Activated CD4-positive, alpha-beta T cell treated with anti-CD3 and anti-CD28 coated beads, Interleukin-2, amount 10 ng/mL, durations not matched to agents 7 days and 5 days (primary cell): ENCODE measurements around the gene MRPS27. TPM values are rescaled to one million over a fixed set of nuclear protein-coding genes. Genes with fewer than 3 reads are reported as not detected.

ENCODE experiments used
- CTCF ChIA-PET: fragments of 350-600 bp; sonication (Branson Sonifier 250); formaldehyde crosslinking; loops from one replicate; lab custom pipeline; 2021; ENCODE audit warnings: antibody characterized with exemption; lab: Charles Lee
- POLR2A ChIA-PET: fragments of 350-600 bp; sonication (Branson Sonifier 250); formaldehyde crosslinking; loops from one replicate; lab custom pipeline; 2021; ENCODE audit warnings: antibody characterized with exemption; lab: Charles Lee
- DNase-seq: peaks from one replicate; pipeline ENCODE4 v3.0.0-alpha.2; 2020
- H3K27ac Mint-ChIP-seq: one replicate; pipeline ENCODE4 v1.8.0; 2021; ENCODE audit warnings: mild to moderate bottlenecking, moderate library complexity, mixed read lengths
- H3K27me3 Mint-ChIP-seq: one replicate; pipeline ENCODE4 v1.8.0; 2021; ENCODE audit warnings: mixed read lengths
- H3K36me3 Mint-ChIP-seq: one replicate; pipeline ENCODE4 v1.8.0; 2021; ENCODE audit warnings: low read depth, mixed read lengths
- H3K4me1 Mint-ChIP-seq: one replicate; pipeline ENCODE4 v1.8.0; 2021; ENCODE audit warnings: mixed read lengths
- H3K4me3 Mint-ChIP-seq: one replicate; pipeline ENCODE4 v1.8.0; 2021; ENCODE audit warnings: mild to moderate bottlenecking, moderate library complexity, mixed read lengths
- H3K9me3 Mint-ChIP-seq: one replicate; pipeline ENCODE4 v1.8.0; 2021; ENCODE audit warnings: mixed read lengths
- total RNA-seq, 2 experiments: library from RNA; stranded (reverse); gene quantifications; one replicate each; pipeline ENCODE4 v1.2.3, GENCODE V29; 2021

MRPS27 gene
- total RNA-seq, 2 experiments from 2014 or later, result 49.2 to 63.4 TPM

GRCh38 chr5:72268260-72268659, 51.8 kb downstream of the MRPS27 start:
- Mint-ChIP-seq H3K4me1 (no peaks in the 10 kb centered on the region), H3K27ac (no peak overlapping the region), H3K27me3 (no peaks in the 10 kb centered on the region), H3K9me3 (no peaks in the 10 kb centered on the region), H3K36me3 (peaks cover 2% of the 10 kb centered on the region), H3K4me3 (no peak overlapping the region)
- CTCF ChIA-PET, result interaction anchor here (0.6 to 1.4 kb wide), 2 partner anchors 134 to 434 kb away, joined by 3 to 5 read pairs; no protein-coding TSS in a partner anchor
- POLR2A ChIA-PET, result no interaction called here
- DNase-seq, result no peak

GRCh38 chr5:72267685-72268084, 52.4 kb downstream of the MRPS27 start:
- no peaks in the 10 kb centered on the region for H3K4me1 Mint-ChIP-seq
- CTCF ChIA-PET, result interaction anchor here (1.4 kb wide), 1 partner anchor 133 kb away, joined by 3 read pairs; no protein-coding TSS in a partner anchor
- DNase-seq, result no peak
- H3K27me3 Mint-ChIP-seq, result no peaks in the 10 kb centered on the region
- H3K27ac Mint-ChIP-seq, result no peak overlapping the region
- POLR2A ChIA-PET, result no interaction called here
- H3K4me3 Mint-ChIP-seq, result no peak overlapping the region
- H3K36me3 Mint-ChIP-seq, result peaks cover 2% of the 10 kb centered on the region
- H3K9me3 Mint-ChIP-seq, result no peaks in the 10 kb centered on the region

GRCh38 chr5:72266862-72267261, 53.2 kb downstream of the MRPS27 start:
- H3K9me3 Mint-ChIP-seq, result no peaks in the 10 kb centered on the region
- H3K27ac Mint-ChIP-seq, result no peak overlapping the region
- H3K4me3 Mint-ChIP-seq, result no peak overlapping the region
- H3K4me1 Mint-ChIP-seq, result no peaks in the 10 kb centered on the region
- CTCF ChIA-PET, result no interaction called here
- H3K36me3 Mint-ChIP-seq, result peaks cover 2% of the 10 kb centered on the region
- H3K27me3 Mint-ChIP-seq, result no peaks in the 10 kb centered on the region
- no peak for DNase-seq
- POLR2A ChIA-PET, result no interaction called here

GRCh38 chr5:72265032-72265877, 54.8 kb downstream of the MRPS27 start:
- no peaks in the 10 kb centered on the region for H3K4me1 Mint-ChIP-seq
- H3K27ac Mint-ChIP-seq, result no peak overlapping the region
- H3K27me3 Mint-ChIP-seq, result no peaks in the 10 kb centered on the region
- DNase-seq, result no peak
- no peaks in the 10 kb centered on the region for H3K9me3 Mint-ChIP-seq
- CTCF ChIA-PET, result no interaction called here
- H3K36me3 Mint-ChIP-seq, result peaks cover 2% of the 10 kb centered on the region
- no peak overlapping the region for H3K4me3 Mint-ChIP-seq
- POLR2A ChIA-PET, result no interaction called here

GRCh38 chr5:72256536-72256935, 63.5 kb downstream of the MRPS27 start:
- H3K4me1 Mint-ChIP-seq, result peaks cover 8% of the 10 kb centered on the region
- H3K27me3 Mint-ChIP-seq, result no peaks in the 10 kb centered on the region
- POLR2A ChIA-PET, result no interaction called here
- H3K27ac Mint-ChIP-seq, result no peak overlapping the region
- H3K9me3 Mint-ChIP-seq, result no peaks in the 10 kb centered on the region
- H3K36me3 Mint-ChIP-seq, result peaks cover 11% of the 10 kb centered on the region
- H3K4me3 Mint-ChIP-seq, result no peak overlapping the region
- CTCF ChIA-PET, result no interaction called here
- DNase-seq, result no peak

GRCh38 chr5:72255670-72256069, 64.4 kb downstream of the MRPS27 start:
- no peak overlapping the region for H3K4me3 Mint-ChIP-seq

GRCh38 chr5:72255237-72255636, 64.8 kb downstream of the MRPS27 start:
- H3K27ac Mint-ChIP-seq, result no peak overlapping the region
- H3K9me3 Mint-ChIP-seq, result no peaks in the 10 kb centered on the region
- peaks cover 11% of the 10 kb centered on the region for H3K36me3 Mint-ChIP-seq
- POLR2A ChIA-PET, result no interaction called here
- peaks cover 8% of the 10 kb centered on the region for H3K4me1 Mint-ChIP-seq
- H3K27me3 Mint-ChIP-seq, result no peaks in the 10 kb centered on the region
- DNase-seq, result no peak
- no peak overlapping the region for H3K4me3 Mint-ChIP-seq
- CTCF ChIA-PET, result no interaction called here

More at GRCh38 chr5:72255670-72256069, 64.4 kb downstream of the MRPS27 start:
- Mint-ChIP-seq H3K4me1 (peaks cover 8% of the 10 kb centered on the region), H3K36me3 (peaks cover 11% of the 10 kb centered on the region), H3K9me3 (no peaks in the 10 kb centered on the region), H3K27ac (no peak overlapping the region), H3K27me3 (no peaks in the 10 kb centered on the region)
- POLR2A ChIA-PET, result no interaction called here
- CTCF ChIA-PET, result no interaction called here
- DNase-seq, result no peak

- POLR2A ChIA-PET, result no interaction called here
- Mint-ChIP-seq H3K27me3 (no peaks in the 10 kb centered on the region), H3K4me1 (peaks cover 8% of the 10 kb centered on the region), H3K4me3 (no peak overlapping the region), H3K36me3 (peaks cover 11% of the 10 kb centered on the region), H3K9me3 (no peaks in the 10 kb centered on the region), H3K27ac (no peak overlapping the region)
- no peak for DNase-seq
- CTCF ChIA-PET, result no interaction called here
These were observed 67.4 kb downstream of the MRPS27 start for GRCh38 chr5:72252574-72253155.

GRCh38 chr5:72252008-72252407, 68.0 kb downstream of the MRPS27 start:
- Mint-ChIP-seq H3K27me3 (no peaks in the 10 kb centered on the region), H3K27ac (no peak overlapping the region), H3K36me3 (peaks cover 5% of the 10 kb centered on the region), H3K9me3 (no peaks in the 10 kb centered on the region), H3K4me1 (peaks cover 8% of the 10 kb centered on the region), H3K4me3 (no peak overlapping the region)
- no peak for DNase-seq
- CTCF ChIA-PET, result no interaction called here
- POLR2A ChIA-PET, result no interaction called here

GRCh38 chr5:72251386-72251785, 68.7 kb downstream of the MRPS27 start:
- Mint-ChIP-seq H3K9me3 (no peaks in the 10 kb centered on the region), H3K36me3 (peaks cover 5% of the 10 kb centered on the region), H3K27ac (no peak overlapping the region), H3K4me1 (peaks cover 4% of the 10 kb centered on the region), H3K27me3 (no peaks in the 10 kb centered on the region), H3K4me3 (no peak overlapping the region)
- ChIA-PET CTCF (no interaction called here), POLR2A (no interaction called here)
- DNase-seq, result no peak

- DNase-seq, result no peak
- Mint-ChIP-seq H3K36me3 (peaks cover 5% of the 10 kb centered on the region), H3K27me3 (no peaks in the 10 kb centered on the region), H3K9me3 (no peaks in the 10 kb centered on the region), H3K27ac (no peak overlapping the region), H3K4me1 (peaks cover 23% of the 10 kb centered on the region), H3K4me3 (no peak overlapping the region)
- ChIA-PET CTCF (interaction anchor here (1.1 to 1.2 kb wide), 2 partner anchors 9 to 36 kb away, joined by 3 to 4 read pairs; no protein-coding TSS in a partner anchor), POLR2A (no interaction called here)
These were observed 71.5 kb downstream of the MRPS27 start for GRCh38 chr5:72248410-72248981.

- no peak overlapping the region for H3K4me3 Mint-ChIP-seq
- CTCF ChIA-PET, result no interaction called here
- POLR2A ChIA-PET, result no interaction called here
- no peak for DNase-seq
- H3K9me3 Mint-ChIP-seq, result no peaks in the 10 kb centered on the region
- H3K27me3 Mint-ChIP-seq, result no peaks in the 10 kb centered on the region
- no peak overlapping the region for H3K27ac Mint-ChIP-seq
- no peaks in the 10 kb centered on the region for H3K36me3 Mint-ChIP-seq
- peaks cover 23% of the 10 kb centered on the region for H3K4me1 Mint-ChIP-seq
These were observed 73.0 kb downstream of the MRPS27 start for GRCh38 chr5:72246954-72247442.

GRCh38 chr5:72245951-72246532, 74.0 kb downstream of the MRPS27 start:
- Mint-ChIP-seq H3K4me3 (no peak overlapping the region), H3K27me3 (no peaks in the 10 kb centered on the region), H3K4me1 (peaks cover 23% of the 10 kb centered on the region), H3K36me3 (no peaks in the 10 kb centered on the region), H3K9me3 (no peaks in the 10 kb centered on the region), H3K27ac (no peak overlapping the region)
- POLR2A ChIA-PET, result no interaction called here
- CTCF ChIA-PET, result no interaction called here
- no peak for DNase-seq
